GM20431 (cell line): ENCODE results near the gene NMT1.

Source experiments
- in situ Hi-C: fragments of 300-500 bp; cut with MseI, MboI; formaldehyde crosslinking; loops from one replicate; pipeline ENCODE4 v1.15.0; 2020; ENCODE audit warnings: low sequenced_read_pairs; ENCODE audit not compliant: unreplicated experiment

NMT1 gene

GRCh38 chr17:45102856-45103255 is 41.7 kb downstream of the NMT1 start:
- in situ Hi-C loops: loop anchor here (25.0 kb wide), 1 partner anchor 191 kb away; the partner anchor contains the start of gene GFAP

DNA sequence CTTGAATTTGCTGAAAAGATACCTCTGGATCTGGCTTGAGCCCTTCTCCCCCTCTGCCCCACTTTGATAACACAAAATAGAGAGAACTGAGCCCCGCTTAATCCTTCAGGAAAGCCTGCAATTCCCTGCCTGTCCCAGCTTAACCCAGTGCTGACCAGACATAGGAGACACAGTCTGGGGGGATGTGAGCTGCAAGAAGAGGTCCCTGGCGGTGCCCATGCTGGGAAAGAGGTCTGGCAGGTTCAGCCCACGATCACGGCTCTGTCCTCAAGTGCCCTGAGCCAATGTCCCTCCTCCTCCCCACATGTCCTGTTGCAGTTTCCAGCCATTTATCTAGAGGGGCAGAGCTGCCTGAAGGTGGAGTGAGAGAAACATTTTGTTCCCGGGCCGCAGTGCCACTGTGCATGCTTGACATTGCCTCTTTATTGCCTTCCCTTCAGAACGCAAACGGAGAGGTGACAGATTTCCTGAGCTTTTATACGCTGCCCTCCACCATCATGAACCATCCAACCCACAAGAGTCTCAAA is 42.2 kb downstream of the NMT1 start:
- in situ Hi-C loops: loop anchor here (25.0 kb wide), 1 partner anchor 191 kb away; the partner anchor contains the start of gene GFAP

- in situ Hi-C loops: loop anchor here (25.0 kb wide), 1 partner anchor 192 kb away; the partner anchor contains the start of gene GFAP
These were observed 42.9 kb downstream of the NMT1 start for GRCh38 chr17:45104029-45104428.

DNA sequence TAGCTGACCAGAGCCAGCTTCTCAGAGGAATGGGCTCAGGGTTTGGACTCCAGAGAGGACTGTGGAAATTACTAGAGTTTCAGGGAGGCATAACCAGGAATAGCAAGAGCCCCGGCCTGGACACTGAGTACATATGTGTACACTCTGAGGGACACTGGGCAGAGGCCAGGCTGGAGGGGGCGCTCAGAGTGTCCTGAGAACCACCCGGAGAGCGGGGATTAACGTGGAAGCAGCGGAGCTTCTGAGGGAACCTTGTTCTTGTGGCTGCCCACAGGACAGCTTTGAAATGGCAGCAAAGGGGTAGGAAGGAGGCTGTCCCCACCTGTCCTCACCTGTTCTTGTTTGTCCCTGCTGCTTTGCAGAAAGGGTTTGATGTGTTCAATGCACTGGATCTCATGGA is 43.4 kb downstream of the NMT1 start:
- in situ Hi-C loops: loop anchor here (25.0 kb wide), 1 partner anchor 192 kb away; the partner anchor contains the start of gene GFAP

DNA sequence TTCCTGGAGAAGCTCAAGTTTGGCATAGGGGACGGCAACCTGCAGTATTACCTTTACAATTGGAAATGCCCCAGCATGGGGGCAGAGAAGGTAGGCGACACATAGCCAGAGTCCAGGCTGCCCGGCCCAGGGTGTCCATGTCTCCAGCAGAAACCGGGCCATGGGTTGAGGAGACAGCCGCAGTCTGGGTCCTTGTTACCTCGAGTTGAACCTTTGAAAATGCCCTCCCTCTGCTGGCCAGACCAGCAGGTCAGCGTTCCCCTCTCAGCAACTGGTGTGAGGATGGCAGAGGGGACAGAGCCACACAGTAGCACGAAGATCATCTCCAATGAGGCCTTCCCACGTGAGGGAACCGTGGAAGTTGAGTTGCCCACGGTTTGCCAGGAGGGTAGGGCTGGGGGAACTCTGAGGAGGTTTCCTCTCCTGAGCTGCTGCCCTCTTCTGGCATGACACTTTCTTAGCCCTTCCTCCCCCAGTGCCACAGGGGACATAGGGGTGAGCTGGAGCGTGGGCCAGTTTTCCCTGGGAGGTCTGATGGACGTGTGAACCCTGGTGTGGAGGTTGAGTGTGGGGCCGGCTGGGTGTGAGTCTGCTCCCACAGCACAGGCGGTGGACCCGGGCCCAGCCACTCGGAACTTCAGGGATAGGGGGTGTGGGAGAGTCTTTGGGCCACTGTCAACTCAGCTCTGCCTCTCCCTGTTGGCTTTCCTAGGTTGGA is 43.9 kb downstream of the NMT1 start:
- in situ Hi-C loops: loop anchor here (25.0 kb wide), 1 partner anchor 193 kb away; the partner anchor contains the start of gene GFAP

- in situ Hi-C loops: loop anchor here (25.0 kb wide), 1 partner anchor 194 kb away; the partner anchor contains the start of gene GFAP
These were observed 45.0 kb downstream of the NMT1 start for GRCh38 chr17:45106096-45106495.

GRCh38 chr17:45106582-45106981 is 45.5 kb downstream of the NMT1 start:
- in situ Hi-C loops: loop anchor here (25.0 kb wide), 1 partner anchor 194 kb away; the partner anchor contains the start of gene GFAP

GRCh38 chr17:45107293-45108010 is 46.3 kb downstream of the NMT1 start:
- in situ Hi-C loops: loop anchor here (25.0 kb wide), 1 partner anchor 195 kb away; the partner anchor contains the start of gene GFAP

- in situ Hi-C loops: loop anchor here (25.0 kb wide), 1 partner anchor 196 kb away; the partner anchor contains the start of gene GFAP
These were observed 46.9 kb downstream of the NMT1 start for GRCh38 chr17:45108051-45108450.

DNA sequence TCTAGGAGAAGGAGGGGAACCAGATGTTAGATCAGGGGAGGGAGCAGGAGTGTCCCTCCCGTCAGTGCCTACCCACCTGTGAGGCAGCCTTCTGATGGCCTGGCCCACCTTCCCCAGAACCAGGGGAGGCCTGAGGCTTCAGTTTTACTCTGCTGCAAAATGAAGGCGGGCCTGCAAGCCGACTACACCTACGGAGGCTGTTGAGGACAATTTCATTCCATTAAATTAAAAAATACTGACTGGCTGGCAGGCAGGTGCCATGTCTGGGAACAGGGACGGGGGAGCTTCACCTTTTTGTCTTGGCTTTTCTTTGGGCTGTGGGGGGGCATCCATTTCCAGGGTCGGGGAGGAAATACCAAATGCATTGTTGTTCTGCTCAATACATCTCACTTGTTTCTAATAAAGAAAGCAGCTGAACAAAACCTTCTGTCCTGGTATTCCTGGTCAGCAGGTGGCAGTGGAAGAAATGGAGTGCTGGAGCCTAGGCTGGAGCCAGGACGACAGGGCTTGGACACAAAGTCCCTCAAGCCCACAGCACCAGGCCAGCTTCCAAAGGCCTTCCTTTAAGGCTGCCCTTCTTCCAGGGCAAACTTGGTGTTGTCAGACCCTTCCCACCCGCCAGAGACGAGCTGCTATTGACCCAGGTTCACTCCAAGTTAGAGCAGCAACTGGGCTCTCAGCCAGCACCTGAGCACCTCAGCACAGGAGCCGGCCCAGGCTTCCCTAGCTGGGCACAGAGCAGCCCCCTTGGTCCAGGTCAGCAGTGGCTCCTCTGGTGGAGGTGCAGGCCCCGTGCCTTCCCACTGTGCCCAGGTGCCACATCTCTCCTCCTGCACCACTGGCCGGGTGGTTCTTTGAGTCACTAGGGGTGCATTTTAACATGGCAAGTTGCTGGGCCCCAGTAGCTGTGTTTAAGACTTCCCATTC is 47.7 kb downstream of the NMT1 start:
- in situ Hi-C loops: loop anchor here (25.0 kb wide), 1 partner anchor 197 kb away; the partner anchor contains the start of gene GFAP

DNA sequence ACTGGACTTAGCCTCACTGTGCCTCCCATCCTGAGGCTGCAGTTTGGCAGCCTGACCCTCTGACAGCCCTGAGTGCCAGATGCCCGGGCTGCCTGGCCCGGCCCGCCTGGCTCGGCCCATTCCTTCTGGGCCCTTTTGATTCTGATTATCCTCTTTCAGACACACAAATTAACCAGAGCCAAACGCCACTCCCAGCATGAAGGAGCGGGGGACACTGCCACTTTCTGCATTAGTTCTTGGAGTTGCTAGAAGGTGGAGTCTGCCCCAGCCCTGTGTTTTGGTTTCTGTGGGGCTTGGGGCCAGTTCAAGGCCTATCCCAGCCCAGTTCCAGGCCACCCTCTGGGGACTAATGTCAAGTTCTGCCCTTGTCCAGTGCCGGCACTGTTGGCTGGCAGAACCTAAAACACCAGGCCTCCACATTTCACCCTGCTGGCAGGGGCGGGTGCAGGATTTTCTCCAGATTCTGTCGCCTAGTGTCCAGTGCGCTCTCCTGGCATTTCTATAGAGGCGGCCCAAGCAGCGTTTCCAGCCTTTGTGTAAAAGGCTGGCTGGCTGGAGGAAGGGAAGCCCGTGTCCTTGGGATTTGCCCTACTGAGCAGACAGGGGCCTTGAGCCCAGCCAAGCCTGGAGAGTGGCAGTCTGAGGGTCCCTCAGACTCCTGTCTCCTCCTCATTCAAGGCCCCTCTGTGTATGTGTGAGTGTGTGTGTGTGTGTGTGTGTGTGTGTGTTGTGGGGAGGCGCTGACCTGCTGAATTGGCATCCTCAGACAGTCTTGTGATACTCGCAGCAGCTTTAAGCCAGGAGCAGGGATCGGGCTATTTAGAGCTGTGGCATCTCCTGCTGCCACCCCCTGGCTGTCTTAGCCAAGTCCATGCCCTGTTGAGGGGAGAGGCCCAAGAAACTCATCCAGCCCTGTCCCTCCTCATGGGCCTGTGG is 49.8 kb downstream of the NMT1 start:
- in situ Hi-C loops: loop anchor here (25.0 kb wide), 1 partner anchor 199 kb away; the partner anchor contains the start of gene GFAP

DNA sequence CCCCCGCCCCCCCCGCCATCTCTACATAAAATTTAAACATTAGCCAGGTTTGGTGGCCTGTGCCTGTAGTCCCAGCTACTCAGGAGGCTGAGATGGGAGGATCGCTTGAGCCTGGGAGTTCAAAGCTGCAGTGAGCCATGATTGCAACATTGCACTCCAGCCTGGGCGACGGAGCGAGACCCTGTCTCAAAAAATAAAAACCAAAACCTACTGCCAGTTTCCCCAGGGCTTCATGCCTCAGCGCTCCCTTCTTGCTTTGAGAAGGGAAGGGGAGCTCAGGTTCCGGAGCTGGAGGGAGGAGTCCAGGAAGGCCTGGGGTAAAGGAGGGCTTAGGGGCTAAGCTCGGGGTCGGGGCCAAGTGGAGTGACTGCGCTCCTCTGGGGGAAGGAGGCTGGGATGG is 50.7 kb downstream of the NMT1 start:
- in situ Hi-C loops: loop anchor here (25.0 kb wide), 1 partner anchor 200 kb away; the partner anchor contains the start of gene GFAP

DNA sequence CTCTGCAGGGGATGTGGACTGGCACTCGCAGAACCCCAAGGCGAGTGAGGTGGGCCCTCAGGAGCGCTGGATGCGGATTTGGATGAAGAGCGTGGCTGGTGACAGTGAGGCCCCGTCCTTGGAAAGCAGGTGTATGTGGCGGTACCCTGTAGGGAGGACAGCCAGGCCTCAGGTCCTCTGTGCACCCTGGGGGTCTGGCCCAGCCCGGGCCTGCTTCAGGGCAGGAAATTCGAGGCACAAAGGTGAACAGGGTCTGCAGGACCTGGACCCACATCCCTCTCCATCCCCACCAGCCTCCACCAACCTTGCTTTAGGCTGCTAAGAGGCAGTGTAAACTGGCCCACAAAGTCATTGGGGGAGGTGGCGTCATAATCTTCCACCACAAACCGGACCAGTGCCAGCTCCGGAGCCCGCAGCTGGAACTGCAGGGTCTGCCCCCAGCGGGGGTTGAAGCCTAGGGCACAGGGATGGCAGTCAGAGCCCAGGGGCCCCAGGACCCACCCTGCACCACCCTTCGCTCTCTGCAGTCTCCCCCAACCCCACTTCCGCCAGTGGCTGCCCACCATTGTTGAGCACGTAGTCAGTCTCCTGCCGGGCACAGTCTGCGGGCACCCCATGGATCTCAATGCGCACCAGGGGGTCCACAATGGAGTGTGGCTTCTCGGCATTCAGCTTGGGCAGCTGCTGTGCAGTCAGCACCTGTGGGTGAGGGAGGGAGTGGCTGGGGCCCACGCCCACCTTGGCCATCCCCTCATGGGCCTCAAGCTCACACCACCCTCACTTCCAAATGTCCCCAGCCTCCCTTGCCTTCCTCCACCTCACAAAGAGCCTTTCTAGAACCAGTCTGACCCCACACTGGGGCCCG is 51.7 kb downstream of the NMT1 start:
- in situ Hi-C loops: loop anchor here (25.0 kb wide), 1 partner anchor 200 kb away; the partner anchor contains the start of gene GFAP

- in situ Hi-C loops: loop anchor here (25.0 kb wide), 1 partner anchor 201 kb away; the partner anchor contains the start of gene GFAP
These were observed 52.3 kb downstream of the NMT1 start for GRCh38 chr17:45113424-45113754.

DNA sequence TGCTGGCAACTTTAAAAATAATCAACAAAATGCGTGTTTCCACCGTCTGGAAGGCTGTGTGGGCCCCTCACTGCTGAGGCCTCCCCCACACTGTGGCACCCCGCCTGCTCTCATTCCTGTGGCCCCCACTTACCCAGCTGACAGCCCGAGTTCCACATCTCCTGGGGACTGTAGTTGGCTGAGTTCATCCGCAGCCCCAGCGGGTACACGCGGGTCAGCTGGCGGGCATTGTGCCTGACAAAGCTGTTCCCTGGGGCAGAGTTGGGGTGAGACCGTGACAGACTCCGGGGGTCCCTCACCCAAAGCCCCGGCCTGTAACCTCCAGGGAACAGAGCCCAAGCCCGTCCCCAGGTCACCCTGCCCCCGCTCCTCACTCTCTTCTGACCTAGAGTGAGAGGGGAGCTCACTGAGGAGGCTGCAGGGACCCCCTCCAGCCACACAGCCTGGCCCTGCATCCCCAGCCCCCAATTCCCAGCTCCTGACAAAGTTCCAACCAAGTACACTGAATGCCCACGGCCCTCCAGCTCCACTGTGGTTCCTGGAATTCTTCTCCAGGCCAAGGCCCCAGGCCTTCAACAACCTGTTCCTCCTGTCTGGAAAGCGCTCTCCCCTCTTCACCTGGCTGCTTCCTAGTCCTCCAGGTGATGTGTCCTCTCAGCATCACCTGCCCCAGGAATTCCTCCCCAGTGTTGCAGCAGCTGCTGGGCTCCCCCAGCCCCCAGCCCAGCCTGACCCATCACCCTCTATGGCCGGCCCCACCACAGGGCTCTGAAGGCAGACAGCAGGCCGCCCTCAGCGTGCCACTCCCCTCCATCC is 53.2 kb downstream of the NMT1 start:
- in situ Hi-C loops: loop anchor here (25.0 kb wide), 1 partner anchor 202 kb away; the partner anchor contains the start of gene GFAP

DNA sequence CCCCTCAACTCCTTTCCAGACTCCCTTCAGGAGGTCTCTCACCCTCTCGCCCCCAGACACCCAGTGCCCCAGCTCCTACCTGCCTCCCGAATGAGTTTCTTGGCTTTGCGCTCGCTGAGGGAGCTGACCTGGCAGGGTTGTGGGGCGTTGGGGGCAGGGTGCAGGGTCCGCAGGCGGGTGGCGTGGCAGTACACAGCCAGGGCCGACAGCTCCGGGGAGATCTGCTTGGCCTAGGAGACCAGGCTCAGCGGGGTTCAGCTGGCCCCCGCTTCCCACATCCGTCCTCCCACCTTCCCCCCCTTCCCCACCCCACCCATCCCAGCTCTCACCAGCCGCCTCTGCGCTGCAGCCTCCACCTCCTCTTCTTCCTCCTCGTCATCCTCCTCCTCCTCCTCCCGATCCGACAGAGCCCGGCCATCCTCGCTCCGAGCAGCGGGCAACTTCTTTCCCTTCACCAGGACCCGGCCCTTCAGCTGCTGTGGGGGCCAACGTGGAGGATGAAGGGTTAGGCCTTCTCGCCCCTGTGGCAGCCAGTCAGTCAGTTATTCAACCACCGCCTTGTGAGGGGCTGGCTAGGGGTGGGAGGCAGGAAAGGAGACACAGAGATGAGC is 54.0 kb downstream of the NMT1 start:
- in situ Hi-C loops: loop anchor here (25.0 kb wide), 1 partner anchor 203 kb away; the partner anchor contains the start of gene GFAP
